ENCODE measurements around the gene SCAMP3. TPM values are rescaled to one million over a fixed set of nuclear protein-coding genes. Genes with fewer than 3 reads are reported as not detected.
"Not testable (repeated sequence)": the region's sequence is repeated elsewhere in the genome, so short reads cannot be mapped to it uniquely, and the experiment has no call there.

The SCAMP3 gene
- total RNA-seq, 1 donor from 2014 or later, result 58.7 TPM

DNA sequence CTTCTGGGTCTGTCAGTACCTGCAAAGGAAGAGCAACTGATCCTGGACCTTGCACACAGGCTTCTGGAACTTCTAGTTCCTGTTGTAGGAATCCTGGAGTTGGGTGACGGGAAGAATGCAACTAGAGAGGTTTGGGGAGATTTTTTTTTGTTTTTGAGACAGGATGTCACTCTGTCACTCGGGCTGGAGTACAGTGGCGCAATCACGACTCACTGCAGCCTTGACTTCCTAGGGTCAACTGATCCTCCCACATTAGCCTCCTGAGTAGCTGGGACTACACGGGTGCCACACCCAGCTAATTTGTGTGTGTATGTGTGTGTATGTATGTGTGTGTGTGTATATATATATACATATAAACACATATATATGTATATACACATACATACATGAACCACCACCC is 25.7 kb downstream of the SCAMP3 start:
- Mint-ChIP-seq H3K36me3 (peaks cover 5% of the 10 kb centered on the region), H3K4me1 (ENCODE audit: unreplicated experiment) (peaks cover 7% of the 10 kb centered on the region), H3K4me3 (peak overlapping the region; percentile 54), H3K9me3 (no peaks in the 10 kb centered on the region), H3K27ac (peak overlapping the region; percentile 74), H3K27me3 (no peaks in the 10 kb centered on the region)
- no peak for DNase-seq (ENCODE audit: extremely low spot score, unreplicated experiment)
- TF ChIP-seq, protein P1, sequence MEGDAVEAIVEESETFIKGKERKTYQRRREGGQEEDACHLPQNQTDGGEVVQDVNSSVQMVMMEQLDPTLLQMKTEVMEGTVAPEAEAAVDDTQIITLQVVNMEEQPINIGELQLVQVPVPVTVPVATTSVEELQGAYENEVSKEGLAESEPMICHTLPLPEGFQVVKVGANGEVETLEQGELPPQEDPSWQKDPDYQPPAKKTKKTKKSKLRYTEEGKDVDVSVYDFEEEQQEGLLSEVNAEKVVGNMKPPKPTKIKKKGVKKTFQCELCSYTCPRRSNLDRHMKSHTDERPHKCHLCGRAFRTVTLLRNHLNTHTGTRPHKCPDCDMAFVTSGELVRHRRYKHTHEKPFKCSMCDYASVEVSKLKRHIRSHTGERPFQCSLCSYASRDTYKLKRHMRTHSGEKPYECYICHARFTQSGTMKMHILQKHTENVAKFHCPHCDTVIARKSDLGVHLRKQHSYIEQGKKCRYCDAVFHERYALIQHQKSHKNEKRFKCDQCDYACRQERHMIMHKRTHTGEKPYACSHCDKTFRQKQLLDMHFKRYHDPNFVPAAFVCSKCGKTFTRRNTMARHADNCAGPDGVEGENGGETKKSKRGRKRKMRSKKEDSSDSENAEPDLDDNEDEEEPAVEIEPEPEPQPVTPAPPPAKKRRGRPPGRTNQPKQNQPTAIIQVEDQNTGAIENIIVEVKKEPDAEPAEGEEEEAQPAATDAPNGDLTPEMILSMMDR (conservative IDR thresholded peaks at IDR 0.05), result no peak

DNA sequence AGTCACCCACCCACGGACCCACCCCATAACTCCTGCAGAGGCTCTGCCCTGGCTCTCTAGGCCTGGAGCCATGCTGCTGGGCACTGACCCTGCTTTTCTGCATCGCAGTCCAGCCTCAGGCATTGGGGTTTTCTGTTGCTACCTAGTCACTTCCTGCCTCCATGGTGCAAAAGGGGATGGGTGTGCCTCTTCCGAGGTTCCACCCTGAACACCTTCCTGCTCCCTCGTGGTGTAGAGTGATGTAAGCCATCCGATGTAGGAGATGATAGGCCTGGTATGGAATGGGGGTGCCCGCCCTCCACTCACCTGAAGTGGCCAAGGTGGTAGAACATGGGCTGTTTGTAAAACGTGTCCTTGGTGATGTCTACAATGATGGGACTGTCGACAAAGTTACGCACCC is 26.8 kb downstream of the SCAMP3 start:
- not testable (repeated sequence) for H3K27me3 Mint-ChIP-seq

DNA sequence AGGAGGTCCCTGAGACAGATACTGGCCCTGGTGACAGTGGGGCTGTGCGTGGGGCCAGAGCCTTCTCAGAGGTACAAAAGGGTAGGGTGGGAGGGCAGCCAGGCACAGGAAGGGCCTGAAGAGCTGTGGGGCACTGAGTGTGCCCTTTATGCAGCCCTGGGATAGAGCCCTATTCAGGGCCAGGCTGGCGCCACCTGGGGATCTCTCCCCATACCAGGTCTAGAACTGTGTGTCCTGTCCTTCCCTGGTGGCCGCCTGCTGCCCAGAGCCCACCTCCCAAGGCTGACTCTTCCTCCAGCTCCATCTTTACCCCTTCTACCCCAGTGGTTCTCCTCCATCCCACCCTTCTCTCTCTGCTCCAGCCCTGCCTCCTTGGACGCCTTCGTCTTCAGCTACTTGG is 28.7 kb downstream of the SCAMP3 start:
- H3K27ac Mint-ChIP-seq; DNase-seq (ENCODE audit: extremely low spot score, unreplicated experiment); H3K4me3 Mint-ChIP-seq; H3K9me3 Mint-ChIP-seq; H3K27me3 Mint-ChIP-seq; H3K36me3 Mint-ChIP-seq; H3K4me1 Mint-ChIP-seq (ENCODE audit: unreplicated experiment): not testable (repeated sequence)

More for the DNA sequence above, 26.8 kb downstream of the SCAMP3 start:
- not testable (repeated sequence) for H3K4me3 Mint-ChIP-seq; H3K4me1 Mint-ChIP-seq (ENCODE audit: unreplicated experiment); DNase-seq (ENCODE audit: extremely low spot score, unreplicated experiment); H3K36me3 Mint-ChIP-seq; H3K9me3 Mint-ChIP-seq; H3K27ac Mint-ChIP-seq

DNA sequence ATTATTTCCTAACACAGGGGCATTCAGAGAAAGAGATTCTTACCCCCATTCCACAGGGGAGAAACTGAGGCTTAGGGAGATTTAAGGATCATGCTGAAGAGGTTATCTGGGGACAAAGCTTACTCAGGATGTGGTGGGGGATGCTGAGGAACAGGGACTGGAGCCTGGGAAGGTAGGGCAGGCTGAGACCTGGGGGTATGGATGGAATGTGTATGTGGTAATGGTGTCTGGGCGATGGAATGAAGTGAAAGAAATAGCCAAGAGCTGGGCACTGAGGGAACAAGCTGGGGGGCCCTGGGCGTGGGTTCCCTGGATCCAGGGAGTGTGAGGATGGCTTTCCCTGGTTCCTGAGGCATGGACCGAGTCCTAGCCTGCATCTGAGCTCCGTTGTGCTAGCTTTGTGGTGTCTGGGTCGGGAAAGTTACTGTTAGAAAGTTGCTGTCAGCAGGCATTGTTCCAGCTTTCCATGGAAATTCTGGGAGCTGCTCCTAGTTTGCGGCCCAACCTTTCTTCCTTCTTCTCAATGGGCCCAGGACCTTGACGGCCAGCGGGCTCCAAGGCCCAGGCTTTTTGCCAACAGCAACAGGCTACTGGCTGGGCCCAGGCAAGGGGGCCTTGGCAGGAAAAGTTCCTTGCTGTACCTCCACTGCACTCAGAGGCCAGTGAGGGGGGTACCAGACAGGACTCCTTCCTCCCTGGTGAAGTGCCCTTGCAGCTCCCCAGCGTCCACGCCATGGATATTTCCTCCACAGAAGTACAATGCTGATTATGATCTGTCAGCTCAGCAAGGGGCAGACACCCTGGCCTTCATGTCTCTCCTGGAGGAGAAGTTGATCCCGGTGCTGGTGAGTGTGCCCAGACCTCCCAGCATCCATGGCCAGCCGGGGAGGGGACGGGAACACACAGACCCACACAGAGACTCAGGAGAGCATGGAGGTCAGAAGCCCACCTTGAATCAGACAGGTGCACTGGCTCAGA is 29.9 kb downstream of the SCAMP3 start:
- not testable (repeated sequence) for H3K4me1 Mint-ChIP-seq (ENCODE audit: unreplicated experiment); H3K4me3 Mint-ChIP-seq; H3K9me3 Mint-ChIP-seq; H3K27me3 Mint-ChIP-seq; H3K27ac Mint-ChIP-seq; DNase-seq (ENCODE audit: extremely low spot score, unreplicated experiment); H3K36me3 Mint-ChIP-seq

DNA sequence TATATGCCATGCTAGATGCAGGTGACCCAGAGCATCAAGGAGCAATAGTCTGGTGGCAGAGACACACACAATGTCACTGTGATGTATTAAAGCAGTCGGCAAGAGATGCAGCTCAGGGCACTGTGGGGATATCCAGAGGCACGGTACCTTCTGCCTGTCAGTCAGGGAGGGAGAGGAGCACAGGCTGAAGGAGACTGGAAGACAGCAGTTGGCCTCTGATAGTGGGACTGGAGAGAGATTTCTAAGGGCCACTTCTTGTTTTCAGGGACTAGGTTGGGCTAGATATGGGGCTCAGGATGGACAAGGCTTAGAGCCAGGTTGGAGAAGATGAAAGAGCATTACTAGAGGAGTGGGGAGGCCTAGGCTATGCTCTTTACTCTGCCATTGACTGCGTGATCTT is 30.9 kb downstream of the SCAMP3 start:
- not testable (repeated sequence) for H3K9me3 Mint-ChIP-seq; H3K4me3 Mint-ChIP-seq; H3K36me3 Mint-ChIP-seq; DNase-seq (ENCODE audit: extremely low spot score, unreplicated experiment); H3K27me3 Mint-ChIP-seq
- Mint-ChIP-seq H3K27ac (peak overlapping the region; percentile 3), H3K4me1 (ENCODE audit: unreplicated experiment) (peaks cover 11% of the 10 kb centered on the region)

DNA sequence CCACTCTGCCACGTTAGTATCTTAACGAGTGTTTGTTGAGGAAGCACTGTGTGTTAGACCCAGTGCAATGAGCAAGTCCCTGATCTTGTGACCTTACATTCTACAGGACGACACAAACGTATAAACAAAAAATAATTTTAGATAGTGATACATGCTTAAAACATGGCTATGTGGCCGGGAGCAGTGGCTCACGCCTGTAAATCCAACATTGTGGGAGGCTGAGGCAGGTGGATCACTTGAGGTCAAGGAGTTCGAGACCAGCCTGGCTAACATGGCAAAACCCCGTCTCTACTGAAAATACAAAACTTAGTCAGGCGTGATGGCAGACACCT is 34.1 kb downstream of the SCAMP3 start:
- Mint-ChIP-seq H3K36me3 (no peaks in the 10 kb centered on the region), H3K4me3 (peak overlapping the region; percentile 94), H3K27ac (peak overlapping the region; percentile 96), H3K4me1 (ENCODE audit: unreplicated experiment) (peaks cover 24% of the 10 kb centered on the region), H3K9me3 (no peaks in the 10 kb centered on the region), H3K27me3 (no peaks in the 10 kb centered on the region)
- TF ChIP-seq, protein P1 (conservative IDR thresholded peaks at IDR 0.05), result no peak
- no peak for DNase-seq (ENCODE audit: extremely low spot score, unreplicated experiment)

DNA sequence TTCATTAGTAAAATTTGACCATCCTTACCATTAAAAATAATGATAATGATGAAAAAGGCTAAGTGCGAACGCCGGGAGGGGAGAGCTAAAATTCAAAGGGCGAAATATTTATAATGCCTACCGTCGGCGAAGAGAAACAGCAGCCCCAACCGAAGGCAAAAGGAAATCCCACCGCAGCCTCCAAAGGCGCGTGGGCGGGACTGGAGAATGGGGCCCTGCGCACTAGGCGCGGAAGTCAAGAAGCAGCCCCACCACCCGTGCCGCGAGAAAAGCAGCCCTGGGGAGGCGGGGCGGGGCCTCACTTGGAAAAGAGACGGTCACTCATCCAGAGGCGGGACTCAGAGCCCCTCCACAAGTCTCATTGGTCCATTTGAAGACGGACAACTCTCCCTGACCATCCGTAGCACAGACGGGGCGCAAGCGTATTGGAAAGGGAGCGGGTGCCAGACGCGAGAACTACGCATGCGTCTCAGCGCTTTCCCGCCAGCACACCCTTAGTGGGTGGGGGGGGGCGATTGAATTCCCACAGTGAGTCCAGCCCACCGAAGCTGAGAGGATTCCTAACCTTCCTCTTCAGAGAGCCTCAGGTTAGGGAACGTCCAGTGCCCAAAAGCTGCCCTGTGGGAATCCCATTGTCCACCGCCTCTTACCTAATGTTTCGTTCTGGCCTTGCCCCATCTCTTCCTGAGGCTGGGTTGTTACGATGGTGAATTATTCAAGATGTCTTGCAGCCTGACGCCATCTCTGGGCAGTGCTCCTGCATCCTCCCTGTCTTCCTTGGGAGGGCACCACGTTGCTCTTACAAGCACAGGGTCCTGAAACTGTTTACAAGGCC is 34.7 kb downstream of the SCAMP3 start:
- Mint-ChIP-seq H3K9me3 (no peaks in the 10 kb centered on the region), H3K4me3 (peak overlapping the region; percentile 94), H3K4me1 (ENCODE audit: unreplicated experiment) (peaks cover 24% of the 10 kb centered on the region), H3K36me3 (no peaks in the 10 kb centered on the region), H3K27me3 (no peaks in the 10 kb centered on the region), H3K27ac (peak overlapping the region; percentile 96)
- TF ChIP-seq, protein P1 (conservative IDR thresholded peaks at IDR 0.05), result peak; percentile 16
- DNase-seq (ENCODE audit: extremely low spot score, unreplicated experiment), result peak; percentile 99

All from type B pancreatic cell (in vitro differentiated cells).